Caco-2 (cell line): Measurements from ENCODE around the gene MSL3B.

ENCODE experiments used
- BruUV-seq: library from RNA; stranded (reverse); fragments of 400-500 nt; replicated peaks from 2 replicates; lab custom pipeline; 2021; lab: Mats Ljungman, UMichigan
- CTCF ChIA-PET: fragments of 300-600 bp; sonication (Branson Sonifier 250); formaldehyde crosslinking; loops from one replicate; lab custom pipeline; 2022; ENCODE audit warnings: antibody characterized with exemption; lab: Charles Lee
- POLR2A ChIA-PET: fragments of 300-600 bp; sonication (Branson Sonifier 250); formaldehyde crosslinking; loops from one replicate; lab custom pipeline; 2022; ENCODE audit warnings: antibody characterized with exemption; lab: Charles Lee
- DNase-seq, 2 experiments: peaks; one replicate each; pipeline versions ENCODE4 v3.0.0 to v3.0.0-alpha.2; 2020 to 2022
- H3K27me3 ChIP-seq: replicated peaks from 2 replicates; pipeline ENCODE4 v1.6.0; 2011; ENCODE audit warnings: low read length; ENCODE audit not compliant: control insufficient read depth, insufficient read depth
- H3K36me3 ChIP-seq: 2 replicates; pipeline ENCODE4 v1.5.1; 2011; ENCODE audit warnings: low read length; ENCODE audit not compliant: control insufficient read depth, insufficient read depth
- H3K4me1 ChIP-seq: fragments of 250-450 bp; sonication (Bioruptor Pico); 2 replicates; pipeline ENCODE4 v1.5.1; 2020; ENCODE audit warnings: mild to moderate bottlenecking
- H3K4me3 ChIP-seq: 2 replicates; pipeline ENCODE4 v1.5.1; 2011; ENCODE audit warnings: low read depth, mild to moderate bottlenecking, control low read depth, low read length
- H3K9me3 ChIP-seq: fragments of 250-450 bp; sonication (Bioruptor Pico); 2 replicates; pipeline ENCODE4 v1.5.1; 2020; ENCODE audit warnings: mild to moderate bottlenecking, moderate library complexity
- H3K27ac Mint-ChIP-seq: one replicate; pipeline ENCODE4 v1.8.0; 2022; ENCODE audit warnings: mixed read lengths; ENCODE audit not compliant: unreplicated experiment
- H3K27me3 Mint-ChIP-seq: one replicate; pipeline ENCODE4 v1.8.0; 2022; ENCODE audit warnings: mixed read lengths; ENCODE audit not compliant: insufficient read depth, unreplicated experiment
- H3K36me3 Mint-ChIP-seq: one replicate; pipeline ENCODE4 v1.8.0; 2022; ENCODE audit warnings: mild to moderate bottlenecking, mixed read lengths; ENCODE audit not compliant: insufficient read depth, unreplicated experiment
- H3K4me1 Mint-ChIP-seq: one replicate; pipeline ENCODE4 v1.8.0; 2022; ENCODE audit warnings: low read depth, mixed read lengths; ENCODE audit not compliant: unreplicated experiment
- H3K4me3 Mint-ChIP-seq: one replicate; pipeline ENCODE4 v1.8.0; 2022; ENCODE audit warnings: mild to moderate bottlenecking, moderate library complexity, mixed read lengths; ENCODE audit not compliant: unreplicated experiment
- H3K9me3 Mint-ChIP-seq: one replicate; pipeline ENCODE4 v1.8.0; 2022; ENCODE audit warnings: mixed read lengths; ENCODE audit not compliant: unreplicated experiment
- CTCF ChIP-seq, 2 experiments: fragments of 200-600 bp in 1 of 2; IDR thresholded peaks; 1 replicate in 1 of 2; 2 replicates in 1 of 2; pipeline versions ENCODE4 v1.5.1 to v1.8.0; 2011 to 2022; ENCODE audit warnings: antibody characterized with exemption in 1 of 2, control low read depth in 1 of 2, inconsistent platforms in 1 of 2, low read depth in 1 of 2, low read length in 1 of 2, mild to moderate bottlenecking in 1 of 2, moderate library complexity in 1 of 2; ENCODE audit not compliant: insufficient read depth in 1 of 2, severe bottlenecking in 1 of 2, unreplicated experiment in 1 of 2
- intact Hi-C: fragments of 100-400 bp; cut with micrococcal nuclease; formaldehyde crosslinking; loops from one replicate; pipeline ENCODE4 v1.10.0; 2022; ENCODE audit not compliant: unreplicated experiment

The MSL3B gene

GRCh38 chr2:233852056-233852455, 16.1 kb downstream of the MSL3B start:
- no peak overlapping the region for H3K4me3 ChIP-seq
- H3K27me3 ChIP-seq, result no peaks in the 10 kb centered on the region
- no peaks in the 10 kb centered on the region; the same call in 1 of the 2 replicates for H3K36me3 ChIP-seq
- Mint-ChIP-seq H3K27me3 (no peaks in the 10 kb centered on the region), H3K9me3 (no peaks in the 10 kb centered on the region), H3K27ac (no peak overlapping the region), H3K4me1 (peaks cover 6% of the 10 kb centered on the region), H3K4me3 (peak overlapping the region; percentile 91), H3K36me3 (peaks cover 41% of the 10 kb centered on the region)
- CTCF ChIA-PET, result no interaction called here
- H3K9me3 ChIP-seq, result no peaks in the 10 kb centered on the region
- H3K4me1 ChIP-seq, result no peaks in the 10 kb centered on the region
- intact Hi-C loops, result no loop called here
- BruUV-seq, result no TSS peak
- POLR2A ChIA-PET, result no interaction called here
- DNase-seq, result no peak
- no peak for TF ChIP-seq CTCF (IDR thresholded peaks at IDR 0.05; ENCODE audit: insufficient read depth in 1 of 2, low read depth in 1 of 2, low read length in 1 of 2, severe bottlenecking in 1 of 2, unreplicated experiment in 1 of 2)

- ChIA-PET POLR2A (no interaction called here), CTCF (no interaction called here)
- Mint-ChIP-seq H3K4me3 (no peak overlapping the region), H3K27ac (no peak overlapping the region), H3K9me3 (no peaks in the 10 kb centered on the region), H3K27me3 (no peaks in the 10 kb centered on the region), H3K36me3 (peaks cover 48% of the 10 kb centered on the region), H3K4me1 (peaks cover 6% of the 10 kb centered on the region)
- Histone ChIP-seq H3K4me1 (no peaks in the 10 kb centered on the region), H3K9me3 (no peaks in the 10 kb centered on the region), H3K4me3 (no peak overlapping the region), H3K36me3 (no peaks in the 10 kb centered on the region; the same call in none of the 2 replicates), H3K27me3 (no peaks in the 10 kb centered on the region)
- BruUV-seq, result no TSS peak
- intact Hi-C loops, result no loop called here
- TF ChIP-seq CTCF (IDR thresholded peaks at IDR 0.05; ENCODE audit: insufficient read depth in 1 of 2, low read depth in 1 of 2, low read length in 1 of 2, severe bottlenecking in 1 of 2, unreplicated experiment in 1 of 2), result no peak
- DNase-seq, result no peak
Observed at GRCh38 chr2:233851169-233851568, 17.0 kb downstream of the MSL3B start.

GRCh38 chr2:233850745-233851144, 17.4 kb downstream of the MSL3B start:
- no peak for TF ChIP-seq CTCF (IDR thresholded peaks at IDR 0.05; ENCODE audit: insufficient read depth in 1 of 2, low read depth in 1 of 2, low read length in 1 of 2, severe bottlenecking in 1 of 2, unreplicated experiment in 1 of 2)
- Histone ChIP-seq H3K36me3 (no peaks in the 10 kb centered on the region; the same call in none of the 2 replicates), H3K27me3 (no peaks in the 10 kb centered on the region), H3K4me1 (no peaks in the 10 kb centered on the region), H3K4me3 (no peak overlapping the region), H3K9me3 (no peaks in the 10 kb centered on the region)
- ChIA-PET POLR2A (interaction anchor here (0.9 kb wide), 1 partner anchor 284 kb away, joined by 5 read pairs; the partner anchor contains the start of gene USP40), CTCF (no interaction called here)
- BruUV-seq, result no TSS peak
- Mint-ChIP-seq H3K27me3 (no peaks in the 10 kb centered on the region), H3K27ac (no peak overlapping the region), H3K9me3 (no peaks in the 10 kb centered on the region), H3K4me3 (no peak overlapping the region), H3K4me1 (peaks cover 6% of the 10 kb centered on the region), H3K36me3 (peaks cover 52% of the 10 kb centered on the region)
- DNase-seq, result no peak
- intact Hi-C loops, result no loop called here
